GM12878 (cell line): ENCODE measurements around the gene TNFRSF1B. TPM values are rescaled to one million over a fixed set of nuclear protein-coding genes. Genes with fewer than 3 reads are reported as not detected.

Source experiments
- CREM ChIP-seq: IDR thresholded peaks from 2 replicates; pipeline ENCODE4 v1.6.1; 2014; ENCODE audit warnings: antibody characterized with exemption, low read depth
- ETV6 ChIP-seq, 2 experiments: fragments of 450-650 bp in 1 of 2; IDR thresholded peaks in 1 of 2; conservative IDR thresholded peaks in 1 of 2; 2 replicates each; pipeline ENCODE4 v1.6.1; 2014; ENCODE audit warnings: antibody characterized with exemption in 1 of 2, borderline replicate concordance in 1 of 2, low read depth in 1 of 2, mild to moderate bottlenecking in 1 of 2, moderate library complexity in 1 of 2
- FOS ChIP-seq: IDR thresholded peaks from 3 replicates; pipeline ENCODE4 v1.6.1; 2011; ENCODE audit warnings: borderline replicate concordance; ENCODE audit not compliant: insufficient read length; ENCODE audit errors: extremely low read depth
- IRF5 ChIP-seq: fragments of 450-650 bp; IDR thresholded peaks from 2 replicates; pipeline ENCODE4 v1.6.1; 2017; ENCODE audit warnings: borderline replicate concordance
- JUND ChIP-seq: IDR thresholded peaks from 2 replicates; pipeline ENCODE4 v1.6.1; 2012; ENCODE audit warnings: low read depth, mild to moderate bottlenecking, low read length, improper control_type of control experiment, moderate library complexity
- LARP7 ChIP-seq: fragments of 450-650 bp; IDR thresholded peaks from 2 replicates; pipeline ENCODE4 v1.6.1; 2017; ENCODE audit warnings: mild to moderate bottlenecking
- MYB ChIP-seq: fragments of 150-350 bp; IDR thresholded peaks from 2 replicates; pipeline ENCODE4 v1.6.1; 2014; ENCODE audit warnings: mild to moderate bottlenecking, low read depth, low read length, borderline replicate concordance
- NFIC ChIP-seq: IDR thresholded peaks from 2 replicates; pipeline ENCODE4 v1.6.1; 2012; ENCODE audit warnings: low read depth, mild to moderate bottlenecking, inconsistent platforms, low read length, moderate library complexity
- POLR2A ChIP-seq: IDR thresholded peaks from 2 replicates; pipeline ENCODE4 v1.6.1; 2011; ENCODE audit warnings: low read depth, mild to moderate bottlenecking, low read length
- RAD21 ChIP-seq: IDR thresholded peaks from 2 replicates; pipeline ENCODE4 v1.6.1; 2011; ENCODE audit warnings: mild to moderate bottlenecking, low read depth, low read length, moderate library complexity; ENCODE audit not compliant: insufficient read depth
- RFX5 ChIP-seq: IDR thresholded peaks from 2 replicates; pipeline ENCODE4 v1.6.1; 2011; ENCODE audit warnings: low read depth, low read length, improper control_type of control experiment
- SP1 ChIP-seq: IDR thresholded peaks from one replicate; pipeline ENCODE4 v1.6.1; 2011; ENCODE audit warnings: low read depth, low read length
- TAF1 ChIP-seq: IDR thresholded peaks from 2 replicates; pipeline ENCODE4 v1.6.1; 2011; ENCODE audit warnings: mild to moderate bottlenecking, low read depth, low read length, borderline replicate concordance
- TCF7 ChIP-seq: IDR thresholded peaks from 2 replicates; pipeline ENCODE4 v1.6.1; 2014; ENCODE audit warnings: antibody characterized with exemption, borderline replicate concordance
- ZBTB11 ChIP-seq: fragments of 450-650 bp; formaldehyde crosslinking; IDR thresholded peaks from 2 replicates; pipeline ENCODE4 v1.5.0; 2022; ENCODE audit warnings: mild to moderate bottlenecking, missing genetic modification characterization
- ZNF24 ChIP-seq: fragments of 450-650 bp; IDR thresholded peaks from 2 replicates; pipeline ENCODE4 v1.6.1; 2017; ENCODE audit warnings: antibody characterized with exemption, mild to moderate bottlenecking
- ZNF687 ChIP-seq: fragments of 450-650 bp; IDR thresholded peaks from 2 replicates; pipeline ENCODE4 v1.6.1; 2017; ENCODE audit warnings: mild to moderate bottlenecking, moderate library complexity
- ZZZ3 ChIP-seq: IDR thresholded peaks from 2 replicates; pipeline ENCODE4 v1.6.1; 2011; ENCODE audit warnings: low read depth; ENCODE audit not compliant: control insufficient read depth, insufficient read length
- polyA plus RNA-seq, 11 experiments: library from polyadenylated mRNA; depleted of rRNA in 4 of 11; unstranded in 6 of 11; stranded (reverse) in 5 of 11; fragments of >200 nt; fragmentation: Nextera tagmentation in 4 of 11; fragmentation: Illumina TruSeq in 1 of 11; extraction: Ambion mirVana in 4 of 11; extraction: Trizol in 1 of 11; gene quantifications; 1 replicate in 1 of 11; 2 replicates in 10 of 11; pipeline versions ENCODE4 v1.2.1 to v1.2.3, GENCODE V29; 2011 to 2016; ENCODE audit warnings: inconsistent platforms in 2 of 11, missing spikeins in 2 of 11, low read depth in 1 of 11
- total RNA-seq, 4 experiments: library from RNA; depleted of rRNA in 3 of 4; stranded (reverse); fragments of >200 nt in 3 of 4; fragmentation: Illumina TruSeq in 1 of 4; extraction: Trizol in 1 of 4; gene quantifications; 2 replicates each; pipeline versions ENCODE4 v1.2.1 to v1.2.3, GENCODE V29; 2013 to 2021

TNFRSF1B gene
- total and polyA plus RNA-seq, 10 of the 15 experiments (the other 5 are each of a cell fraction or from before 2014, with no cell fraction given) = 10.1 to 87.2 (median 37.3) TPM

GRCh38 chr1:12148958-12149790 lies 17.6 kb upstream of the TNFRSF1B start (continued):
- TF ChIP-seq NFIC (peak; percentile 47; the same call in 1 of the 2 replicates), ZNF687 (peak; percentile 92), RFX5 (no peak), JUND (no peak), FOS (no peak), ZZZ3 (no peak), TAF1 (no peak), CREM (peak; percentile 21; the same call in 1 of the 2 replicates), ZBTB11 (CRISPR knock-in tag) (no peak), LARP7 (no peak), MYB (no peak), TCF7 (no peak), IRF5 (no peak), ZNF24 (no peak), ETV6 (conservative IDR thresholded peaks at IDR 0.05 in 1 of 2, IDR thresholded peaks at IDR 0.05 in 1 of 2; ENCODE audit: borderline replicate concordance in 1 of 2, low read depth in 1 of 2) (peak in 1 of 2 experiments; percentile 34; a peak in 1 of 4 replicates), RAD21 (no peak), SP1 (no peak), POLR2A (peak; percentile 22; the same call in 1 of the 2 replicates)
